Activated T-cell treated with anti-CD3 and anti-CD28 coated beads for 1 hour (primary cell): ENCODE measurements around the gene RPS8.
"Not testable (repeated sequence)": the region's sequence is repeated elsewhere in the genome, so short reads cannot be mapped to it uniquely, and the experiment has no call there.

ENCODE experiments used
- DNase-seq: peaks from one replicate; pipeline ENCODE4 v3.0.0-alpha.2; 2020; ENCODE audit warnings: low read depth

RPS8 gene

DNA sequence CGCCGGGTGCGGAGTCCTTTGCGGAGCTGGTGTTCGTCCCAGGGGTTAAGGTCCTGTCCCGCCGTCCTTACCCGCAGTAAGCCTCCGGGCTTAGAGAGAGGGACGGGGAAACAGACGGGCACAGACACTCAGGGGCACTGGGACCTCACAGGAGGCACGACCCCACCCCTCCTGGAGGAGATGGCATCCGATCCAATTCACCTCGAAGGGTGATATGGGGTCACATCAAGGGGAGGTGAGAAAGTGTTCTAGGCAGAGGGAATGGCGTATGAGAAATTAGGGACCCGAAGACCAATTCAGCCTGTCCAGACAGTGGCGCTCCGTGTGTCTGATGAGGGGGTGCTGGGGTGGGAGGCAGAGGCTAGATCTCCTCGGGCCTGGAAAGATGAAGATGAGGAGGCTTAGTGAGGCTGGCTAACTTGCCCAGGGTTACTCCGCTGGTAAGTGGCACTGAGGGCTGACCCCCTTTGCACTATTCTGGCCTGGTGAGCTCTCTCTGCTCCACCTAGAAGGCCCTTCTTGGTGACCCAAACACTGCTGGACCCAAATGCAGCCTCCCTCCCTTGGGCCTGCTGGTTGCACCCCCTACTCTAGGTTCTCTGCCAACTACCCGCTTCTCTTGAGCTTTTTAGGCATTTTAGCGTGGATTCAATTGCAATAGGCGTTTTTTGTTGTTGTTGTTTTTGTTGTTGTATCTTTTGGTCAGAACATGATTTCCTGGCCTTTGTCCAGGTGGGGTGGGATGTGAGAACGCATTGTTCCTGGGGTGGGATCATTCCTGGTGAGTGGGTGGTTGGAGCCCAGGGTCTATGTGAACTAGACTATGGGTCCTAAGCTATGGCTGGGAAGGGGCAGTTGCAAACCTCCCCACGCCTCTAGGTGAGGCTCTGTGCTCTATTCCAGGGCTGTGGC lies 45.2 kb downstream of the RPS8 start:
- DNase-seq, result no peak

DNA sequence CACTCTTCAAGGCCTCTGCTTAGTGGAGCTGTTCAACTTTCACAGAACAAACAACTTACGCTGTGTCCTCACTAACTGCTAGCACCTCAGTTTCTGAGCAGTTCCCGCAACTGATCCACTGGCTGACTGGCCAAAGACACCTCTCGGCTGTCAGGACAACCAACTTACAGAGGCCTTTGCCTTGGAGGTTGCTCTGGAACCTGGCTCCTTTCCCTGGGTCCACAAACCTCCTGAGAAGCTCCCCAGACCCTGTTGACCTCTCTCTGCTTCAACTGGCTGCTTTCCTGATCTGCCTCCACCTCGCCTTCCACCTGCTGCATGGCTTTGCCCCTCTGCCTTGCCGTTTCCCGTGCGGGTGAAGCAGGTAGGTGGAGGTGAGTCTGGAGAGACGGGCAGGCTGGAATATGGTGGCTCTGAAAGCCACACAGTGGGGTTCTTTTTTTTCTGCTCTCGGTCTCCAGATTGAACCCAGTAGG lies 45.9 kb downstream of the RPS8 start:
- no peak for DNase-seq

DNA sequence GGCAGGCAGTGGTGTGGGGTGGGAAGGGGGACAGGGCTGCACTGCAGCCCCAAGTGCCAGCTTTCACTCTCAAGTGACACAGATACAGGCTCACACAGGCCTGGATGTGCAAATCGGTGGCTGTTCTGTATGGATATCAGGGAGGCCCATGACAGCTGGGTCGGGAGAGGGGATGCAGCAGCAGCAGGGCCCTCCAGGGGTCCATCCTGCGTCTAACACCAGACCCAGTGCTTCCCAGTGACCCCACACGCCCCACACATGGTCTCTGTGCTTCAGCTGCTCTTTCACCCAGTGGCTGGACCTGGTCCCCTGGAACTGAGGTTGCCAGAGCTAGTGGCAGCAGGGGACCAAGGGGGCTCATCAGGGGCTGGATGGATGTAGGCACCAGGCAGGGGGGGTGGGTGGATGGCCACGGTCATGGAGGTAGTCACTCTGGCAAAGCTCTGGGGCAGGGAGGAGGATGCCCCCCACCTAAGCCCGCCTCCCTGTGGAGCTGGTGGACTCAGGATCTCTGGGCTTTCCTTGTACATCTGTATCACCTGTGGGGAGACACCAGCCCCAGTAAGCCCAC lies 46.9 kb downstream of the RPS8 start:
- DNase-seq, result no peak

DNA sequence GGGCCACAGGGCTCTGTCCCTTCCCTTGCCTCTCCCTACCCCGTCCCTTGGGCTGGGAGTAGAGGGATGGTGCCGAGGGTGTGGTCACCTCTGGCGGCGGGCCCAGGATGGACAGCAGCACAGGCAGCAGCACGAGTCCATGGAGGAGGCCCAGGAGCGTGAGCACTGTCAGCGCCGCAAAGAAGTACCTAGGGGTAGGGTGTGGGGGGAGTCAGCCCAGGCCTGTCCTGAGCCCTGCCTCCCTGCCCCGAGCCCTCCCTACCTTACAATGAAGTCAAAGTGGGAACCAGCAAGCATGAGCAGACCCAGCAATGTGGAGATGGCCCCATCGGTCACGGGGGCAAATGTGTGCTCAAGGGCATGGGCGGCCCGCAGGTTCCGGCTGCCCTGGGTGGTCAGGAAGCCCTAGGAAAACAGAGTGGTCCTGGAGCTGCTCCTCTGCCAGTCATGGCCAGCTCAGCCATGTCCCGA lies 47.7 kb downstream of the RPS8 start:
- DNase-seq, result no peak

DNA sequence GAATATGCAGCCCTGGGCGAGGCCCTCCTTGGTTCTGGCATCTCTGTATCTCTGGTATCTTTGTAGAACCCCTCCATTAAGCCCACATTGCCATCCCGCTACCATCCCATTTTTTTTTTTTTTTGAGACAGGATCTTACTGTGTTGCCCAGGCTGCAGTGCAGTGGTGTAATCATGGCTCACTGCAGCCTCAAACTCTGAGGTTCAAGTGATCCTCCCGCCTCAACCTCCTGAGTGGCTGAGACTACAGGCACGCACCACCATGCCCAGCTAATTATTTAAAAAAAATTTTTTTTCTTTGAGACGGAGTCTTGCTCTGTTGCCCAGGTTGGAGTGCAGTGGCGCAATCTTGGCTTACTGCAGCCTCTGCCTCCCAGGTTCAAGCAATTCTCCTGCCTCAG lies 49.1 kb downstream of the RPS8 start:
- DNase-seq, result not testable (repeated sequence)

DNA sequence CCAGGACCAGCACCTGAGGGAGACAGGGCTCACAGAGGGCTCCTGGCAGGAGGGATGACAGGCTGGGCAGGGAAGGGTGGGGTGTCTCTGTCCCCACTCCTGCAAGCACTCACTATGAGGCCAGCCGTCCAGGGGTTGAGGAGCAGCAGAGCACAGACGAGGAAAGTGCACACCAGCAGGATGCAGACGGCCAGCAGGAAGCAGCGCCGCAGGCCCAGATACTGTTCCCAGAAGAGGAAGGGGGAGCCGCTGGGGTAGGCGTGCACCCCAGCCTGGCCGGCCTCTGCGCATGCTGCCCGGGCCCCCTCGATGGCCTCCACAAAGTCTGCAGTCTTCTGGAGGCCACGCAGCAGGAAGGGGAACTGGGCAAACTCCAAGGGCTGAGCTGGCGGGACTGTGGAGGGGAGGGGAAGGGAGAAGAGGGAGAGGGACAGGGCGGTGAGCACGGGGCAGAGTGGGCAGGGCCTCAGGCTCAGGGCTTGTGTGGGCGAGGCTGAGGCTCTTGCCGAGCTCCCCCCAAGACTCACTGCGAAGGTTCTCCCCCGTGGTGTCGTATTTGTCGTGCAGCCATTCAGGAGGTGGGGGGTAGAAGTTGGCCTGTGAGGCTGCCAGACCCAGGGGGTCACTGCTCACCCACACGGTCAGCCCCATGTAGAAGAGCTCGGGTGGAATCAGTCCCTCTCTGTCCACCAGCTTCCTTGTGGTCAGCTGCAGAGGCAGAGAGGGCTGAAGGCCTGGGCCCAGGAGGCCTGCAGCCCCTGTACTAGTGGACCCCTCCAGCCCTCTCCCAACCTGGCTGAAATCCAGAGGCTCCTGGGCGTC lies 51.2 kb downstream of the RPS8 start:
- no peak for DNase-seq

DNA sequence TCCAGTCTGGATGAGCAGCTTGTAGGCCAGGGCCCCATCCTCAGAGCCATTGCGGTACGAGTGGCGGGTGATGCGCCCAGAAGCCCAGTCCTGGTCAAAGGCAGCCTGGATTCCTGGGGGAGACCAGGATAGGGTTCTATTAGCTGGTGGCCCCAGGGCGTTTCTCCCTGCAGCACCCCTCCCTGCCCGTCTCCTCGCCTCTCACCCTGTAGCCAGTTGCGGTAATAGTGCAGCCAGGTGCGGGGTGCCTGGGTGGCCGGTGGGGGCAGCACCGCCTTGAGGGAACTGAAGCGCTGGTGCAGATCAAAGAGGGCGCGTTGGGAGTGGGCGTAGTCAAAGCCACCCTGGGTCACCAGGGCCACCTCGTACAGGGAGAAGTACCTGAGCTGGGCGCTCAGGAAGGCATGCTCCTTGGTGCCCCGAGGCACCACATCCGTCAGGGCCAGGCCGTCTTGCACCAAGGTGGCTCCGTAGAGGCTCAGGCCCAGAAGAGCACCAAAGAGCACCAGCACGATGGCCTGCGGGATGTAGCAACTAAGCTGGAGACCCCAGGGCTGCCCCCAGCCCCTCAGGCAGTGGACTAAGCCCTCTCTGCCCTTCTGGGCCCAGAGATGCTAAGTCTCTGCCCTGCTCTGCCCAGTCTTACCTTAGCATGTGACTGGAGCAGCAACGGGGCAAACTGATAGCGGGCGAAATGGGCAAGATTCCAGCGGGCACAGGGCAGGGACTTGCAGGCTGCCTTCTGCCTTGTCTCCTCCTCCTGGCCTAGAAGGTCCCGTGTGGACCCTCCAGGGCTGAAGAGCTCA lies 52.1 kb downstream of the RPS8 start:
- DNase-seq, result no peak

DNA sequence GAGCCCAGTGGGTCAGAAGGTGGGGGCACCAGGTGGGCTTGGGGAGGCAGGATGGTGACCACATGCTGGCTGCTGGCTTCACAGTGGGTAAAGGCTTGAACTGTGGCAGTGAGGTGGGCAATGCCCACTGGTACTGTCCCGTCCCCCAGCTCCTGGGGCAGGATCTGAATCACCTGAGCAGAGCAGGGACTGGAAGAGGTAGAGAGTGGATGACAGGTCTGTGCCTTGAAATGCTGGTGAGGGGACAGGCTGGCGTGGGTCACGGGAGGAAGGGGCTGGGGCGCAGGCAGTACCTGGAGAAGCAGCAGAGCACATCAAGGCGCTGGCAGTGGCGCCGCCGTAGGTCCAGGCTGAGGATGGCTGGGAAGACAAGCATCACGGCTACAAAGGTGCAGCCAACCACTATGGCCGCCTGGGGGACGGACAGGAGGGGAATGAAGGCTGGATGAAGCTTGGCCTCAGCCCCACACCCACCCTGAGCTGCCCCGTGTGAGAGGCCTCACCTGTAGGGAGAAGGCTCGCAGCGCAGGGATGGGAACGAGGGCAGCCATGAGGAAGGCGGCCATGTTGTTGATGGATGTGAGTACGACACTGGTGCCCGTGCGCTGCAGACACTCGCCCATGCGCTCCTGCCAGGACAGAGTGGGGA lies 52.8 kb downstream of the RPS8 start:
- DNase-seq, result no peak
